ENCODE measurements around the gene DTNA.

DNA sequence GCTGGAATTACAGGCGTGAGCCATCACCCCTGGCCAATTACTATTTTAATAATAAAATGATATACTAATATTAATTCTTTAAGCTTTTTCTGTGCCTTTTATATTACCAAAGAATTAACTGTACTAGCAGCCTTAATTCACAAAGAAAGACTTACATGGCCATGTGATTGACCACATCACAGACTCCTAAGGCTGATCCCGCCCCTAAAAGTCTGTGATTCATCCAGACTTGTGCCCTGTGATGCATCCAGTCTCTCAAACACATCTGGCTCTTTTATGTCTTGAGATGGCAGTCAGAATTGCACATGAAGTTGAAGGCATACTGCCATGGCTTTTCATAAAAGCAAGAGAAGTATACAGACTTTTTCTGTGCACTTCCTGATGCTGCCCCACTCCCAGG, 91.7 kb downstream of the DTNA start:
- TF ChIP-seq, protein P1, sequence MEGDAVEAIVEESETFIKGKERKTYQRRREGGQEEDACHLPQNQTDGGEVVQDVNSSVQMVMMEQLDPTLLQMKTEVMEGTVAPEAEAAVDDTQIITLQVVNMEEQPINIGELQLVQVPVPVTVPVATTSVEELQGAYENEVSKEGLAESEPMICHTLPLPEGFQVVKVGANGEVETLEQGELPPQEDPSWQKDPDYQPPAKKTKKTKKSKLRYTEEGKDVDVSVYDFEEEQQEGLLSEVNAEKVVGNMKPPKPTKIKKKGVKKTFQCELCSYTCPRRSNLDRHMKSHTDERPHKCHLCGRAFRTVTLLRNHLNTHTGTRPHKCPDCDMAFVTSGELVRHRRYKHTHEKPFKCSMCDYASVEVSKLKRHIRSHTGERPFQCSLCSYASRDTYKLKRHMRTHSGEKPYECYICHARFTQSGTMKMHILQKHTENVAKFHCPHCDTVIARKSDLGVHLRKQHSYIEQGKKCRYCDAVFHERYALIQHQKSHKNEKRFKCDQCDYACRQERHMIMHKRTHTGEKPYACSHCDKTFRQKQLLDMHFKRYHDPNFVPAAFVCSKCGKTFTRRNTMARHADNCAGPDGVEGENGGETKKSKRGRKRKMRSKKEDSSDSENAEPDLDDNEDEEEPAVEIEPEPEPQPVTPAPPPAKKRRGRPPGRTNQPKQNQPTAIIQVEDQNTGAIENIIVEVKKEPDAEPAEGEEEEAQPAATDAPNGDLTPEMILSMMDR (IDR thresholded peaks at IDR 0.05) = no peak
- no peak for TF ChIP-seq POLR2A (IDR thresholded peaks at IDR 0.05)

All from Peyer's patch (tissue), 4 donors.